T-helper 2 cell treated with Interferon-gamma antibody and Interleukin-4, amounts not matched to agents 5 μg/mL and 100 μg/mL, for 36 hours (primary cell): ENCODE data around the gene TRAPPC12.
A peak's percentile ranks its signal among the peaks of the same experiment; 100 is the strongest.

Experiments used
- DNase-seq: peaks from one replicate; pipeline ENCODE4 v3.0.0; 2021; ENCODE audit warnings: low spot score
- H3K27ac Mint-ChIP-seq: one replicate; pipeline ENCODE4 v1.8.0; 2021; ENCODE audit warnings: mild to moderate bottlenecking, mixed read lengths
- H3K27me3 Mint-ChIP-seq: one replicate; pipeline ENCODE4 v1.8.0; 2021; ENCODE audit warnings: low read depth, mixed read lengths
- H3K36me3 Mint-ChIP-seq: one replicate; pipeline ENCODE4 v1.8.0; 2021; ENCODE audit warnings: low read depth, mixed read lengths
- H3K4me1 Mint-ChIP-seq: one replicate; pipeline ENCODE4 v1.8.0; 2021; ENCODE audit warnings: low read depth, mixed read lengths
- H3K4me3 Mint-ChIP-seq: one replicate; pipeline ENCODE4 v1.8.0; 2022; ENCODE audit warnings: mild to moderate bottlenecking, moderate library complexity, mixed read lengths
- H3K9me3 Mint-ChIP-seq: one replicate; pipeline ENCODE4 v1.8.0; 2021; ENCODE audit warnings: mixed read lengths

TRAPPC12 gene

DNA sequence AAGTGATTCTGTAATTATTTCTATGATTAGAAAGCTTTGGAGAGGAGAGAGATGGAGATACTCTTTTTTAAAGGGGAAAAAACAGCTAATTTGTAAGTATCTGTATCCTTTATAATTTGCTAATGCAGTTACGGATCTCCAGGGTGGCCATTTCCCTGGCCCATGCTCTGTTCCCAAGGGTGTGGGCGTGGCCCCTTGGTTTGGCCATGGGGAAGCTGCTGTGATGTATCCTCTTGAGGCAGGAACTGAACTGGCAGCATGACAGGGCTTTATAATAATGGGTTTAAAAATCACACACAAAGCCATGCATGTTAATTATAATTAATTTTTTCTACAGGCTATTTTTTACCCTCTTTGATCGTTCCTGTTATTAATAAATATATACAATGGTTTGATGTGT lies 27.0 kb downstream of the TRAPPC12 start:
- Mint-ChIP-seq H3K9me3 (no peaks in the 10 kb centered on the region), H3K27ac (no peak overlapping the region), H3K4me1 (no peaks in the 10 kb centered on the region), H3K4me3 (no peak overlapping the region), H3K36me3 (peaks cover 31% of the 10 kb centered on the region), H3K27me3 (no peaks in the 10 kb centered on the region)
- DNase-seq, result no peak

DNA sequence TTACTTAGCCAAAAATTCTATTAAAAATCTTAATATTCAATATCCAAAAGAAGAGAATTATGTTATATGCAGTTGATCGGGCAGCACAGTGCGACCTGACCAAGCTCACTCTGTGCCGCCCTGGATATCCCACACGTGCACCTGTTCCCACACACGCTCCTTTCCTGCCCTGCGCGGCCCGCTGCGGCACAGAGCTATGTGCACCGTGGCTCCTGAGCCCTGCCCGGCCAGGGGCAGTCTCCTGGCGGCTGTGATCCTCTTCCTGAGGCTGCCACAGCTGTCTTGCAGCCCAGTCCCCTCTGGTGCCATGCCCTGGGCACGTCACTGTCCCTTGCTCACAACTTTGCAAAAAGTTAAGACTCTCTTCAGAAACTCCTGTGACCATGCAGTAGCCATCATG lies 29.3 kb downstream of the TRAPPC12 start:
- Mint-ChIP-seq H3K4me1 (no peaks in the 10 kb centered on the region), H3K9me3 (no peaks in the 10 kb centered on the region), H3K27ac (no peak overlapping the region), H3K36me3 (peaks cover 22% of the 10 kb centered on the region), H3K27me3 (no peaks in the 10 kb centered on the region), H3K4me3 (no peak overlapping the region)
- DNase-seq, result no peak

DNA sequence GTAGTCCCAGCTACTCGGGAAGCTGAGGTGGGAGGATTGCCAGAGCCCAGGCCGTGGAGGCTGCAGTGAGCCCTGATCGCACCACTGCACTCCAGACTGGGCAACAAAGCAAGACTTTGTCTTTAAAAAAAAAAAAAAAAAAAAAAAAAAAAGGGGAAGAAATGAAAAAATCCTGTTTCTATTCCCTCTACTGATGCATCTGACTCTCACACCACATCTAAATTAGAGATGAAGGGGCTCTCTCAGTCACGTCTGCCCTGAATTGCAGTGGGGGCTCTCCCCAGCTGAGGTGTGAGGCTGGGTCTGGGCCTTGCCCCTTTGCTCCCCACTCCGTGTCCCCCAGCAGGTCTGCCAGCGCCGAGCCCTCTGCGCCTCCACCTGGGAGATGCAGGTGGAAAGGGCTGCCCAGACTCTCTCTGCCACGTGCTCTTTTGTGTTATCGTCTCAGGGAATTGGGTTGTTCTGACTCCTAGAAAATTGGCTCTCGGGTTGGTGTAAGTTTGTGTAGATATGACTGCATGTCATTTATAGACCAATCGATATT lies 30.2 kb downstream of the TRAPPC12 start:
- H3K4me3 Mint-ChIP-seq, result no peak overlapping the region

DNA sequence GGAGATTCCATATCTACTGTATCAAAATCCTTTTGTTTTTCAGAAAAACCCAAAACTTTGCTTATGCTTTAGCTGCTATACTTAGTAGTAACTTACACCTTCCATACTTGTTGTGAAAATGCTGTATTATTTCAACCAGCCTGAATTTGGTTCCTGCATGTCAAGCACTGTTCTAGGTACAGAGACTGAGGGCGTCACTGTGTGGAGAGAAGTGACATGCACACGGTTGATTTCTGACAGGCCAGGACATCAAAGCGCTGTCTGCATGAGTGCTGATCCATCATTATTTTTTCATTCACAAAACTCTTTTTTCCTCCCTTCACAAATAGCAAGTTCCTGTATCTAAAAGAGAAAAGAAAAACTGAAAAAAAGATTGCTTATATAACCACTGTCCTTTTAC lies 31.6 kb downstream of the TRAPPC12 start:
- Mint-ChIP-seq H3K4me3 (no peak overlapping the region), H3K27ac (no peak overlapping the region), H3K9me3 (no peaks in the 10 kb centered on the region), H3K36me3 (peaks cover 23% of the 10 kb centered on the region), H3K4me1 (no peaks in the 10 kb centered on the region), H3K27me3 (no peaks in the 10 kb centered on the region)
- no peak for DNase-seq

More for the DNA sequence above, 30.2 kb downstream of the TRAPPC12 start:
- no peaks in the 10 kb centered on the region for H3K27me3 Mint-ChIP-seq
- H3K4me1 Mint-ChIP-seq, result no peaks in the 10 kb centered on the region
- H3K36me3 Mint-ChIP-seq, result peaks cover 21% of the 10 kb centered on the region
- no peak overlapping the region for H3K27ac Mint-ChIP-seq
- H3K9me3 Mint-ChIP-seq, result no peaks in the 10 kb centered on the region
- DNase-seq, result no peak

DNA sequence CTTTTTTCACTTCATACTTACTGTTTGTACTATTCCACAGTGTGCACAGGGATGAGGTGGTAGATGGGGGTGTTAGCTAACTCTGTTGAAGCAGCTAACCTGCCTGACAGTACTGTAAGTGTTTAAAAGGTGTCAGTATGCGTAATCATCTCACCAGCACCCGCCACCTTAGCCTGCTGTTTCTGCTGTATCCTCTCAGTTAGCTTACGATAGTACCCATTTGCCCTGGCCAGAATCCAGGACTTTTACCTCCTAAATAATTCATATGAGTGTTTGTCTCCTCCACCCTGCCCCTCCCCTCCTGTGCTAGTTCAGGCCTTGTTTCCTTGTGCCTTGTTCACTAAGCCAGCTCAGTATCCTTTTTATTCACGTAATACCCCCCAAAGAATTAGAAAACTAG lies 34.2 kb downstream of the TRAPPC12 start:
- Mint-ChIP-seq H3K27me3 (no peaks in the 10 kb centered on the region), H3K4me1 (no peaks in the 10 kb centered on the region), H3K36me3 (peaks cover 24% of the 10 kb centered on the region), H3K4me3 (no peak overlapping the region), H3K9me3 (no peaks in the 10 kb centered on the region), H3K27ac (no peak overlapping the region)
- DNase-seq, result no peak

DNA sequence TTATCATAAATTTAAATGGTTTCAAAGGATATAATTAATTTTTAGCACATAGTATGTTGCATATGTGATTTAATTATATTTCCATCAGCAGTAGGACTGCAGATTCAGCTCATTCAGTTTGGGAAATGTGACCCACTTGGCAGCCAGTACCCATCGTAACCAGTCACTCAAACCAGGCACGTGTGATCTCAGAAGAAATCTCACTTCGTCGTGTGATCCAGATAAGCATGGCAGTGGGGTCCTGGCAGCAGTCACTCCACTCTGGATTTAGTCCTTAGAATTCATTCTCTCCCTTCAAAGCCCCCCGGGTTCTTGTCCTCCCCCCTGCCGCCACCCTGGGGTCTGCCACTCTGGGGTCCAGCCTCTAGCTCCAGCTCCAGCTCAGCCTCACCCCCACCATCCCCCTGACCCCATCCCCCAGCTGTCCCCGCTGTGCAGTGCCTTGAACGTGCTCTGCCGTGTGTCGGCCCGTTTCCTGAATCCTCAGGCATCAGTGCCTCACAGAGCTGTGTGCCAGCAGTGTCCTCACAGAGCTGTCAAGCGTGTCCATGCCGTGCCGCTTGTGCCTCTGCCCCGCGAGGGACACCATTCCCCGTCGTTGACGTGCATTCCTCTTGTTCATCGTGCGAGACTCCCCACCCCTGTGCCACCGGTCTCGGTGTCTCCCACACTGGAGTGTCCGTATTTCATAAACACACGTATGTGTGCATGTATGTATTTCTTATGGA lies 34.8 kb downstream of the TRAPPC12 start:
- Mint-ChIP-seq H3K27me3 (no peaks in the 10 kb centered on the region), H3K4me3 (no peak overlapping the region), H3K36me3 (peaks cover 20% of the 10 kb centered on the region), H3K9me3 (no peaks in the 10 kb centered on the region), H3K4me1 (no peaks in the 10 kb centered on the region), H3K27ac (no peak overlapping the region)
- no peak for DNase-seq

DNA sequence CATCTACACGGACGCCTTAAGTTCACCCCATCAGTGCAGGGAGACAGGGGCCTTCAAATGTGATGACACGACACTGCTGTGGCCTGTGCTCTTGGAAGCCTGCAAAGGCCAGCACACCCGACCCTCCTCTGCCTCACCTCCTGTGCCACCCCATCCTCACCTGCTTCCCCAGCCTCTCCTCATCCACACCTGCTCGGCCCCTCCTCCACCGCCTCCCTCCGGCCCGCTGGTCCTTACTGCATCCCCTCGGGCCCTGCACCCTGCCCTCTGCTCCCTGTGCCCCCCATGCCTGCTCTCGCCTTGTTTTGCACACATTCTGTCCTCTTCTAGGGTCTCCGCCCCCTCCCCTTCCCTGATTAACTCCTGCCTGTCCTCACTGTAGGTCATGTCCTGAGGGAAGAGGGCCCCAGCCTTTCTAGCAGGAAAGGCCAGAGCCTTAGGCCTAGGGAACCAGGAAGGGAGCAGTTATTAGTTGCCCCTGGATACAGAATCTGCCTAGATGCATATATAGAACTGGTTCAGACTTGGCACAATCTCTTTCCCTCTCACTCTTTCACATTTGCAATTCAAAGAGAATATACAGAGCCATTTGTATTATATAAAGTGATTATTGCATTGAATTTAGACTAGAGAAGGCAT lies 39.4 kb downstream of the TRAPPC12 start:
- no peak overlapping the region for H3K4me3 Mint-ChIP-seq
- H3K36me3 Mint-ChIP-seq, result peaks cover 21% of the 10 kb centered on the region
- no peak for DNase-seq
- H3K27me3 Mint-ChIP-seq, result no peaks in the 10 kb centered on the region
- H3K9me3 Mint-ChIP-seq, result no peaks in the 10 kb centered on the region
- H3K4me1 Mint-ChIP-seq, result peaks cover 2% of the 10 kb centered on the region
- no peak overlapping the region for H3K27ac Mint-ChIP-seq

DNA sequence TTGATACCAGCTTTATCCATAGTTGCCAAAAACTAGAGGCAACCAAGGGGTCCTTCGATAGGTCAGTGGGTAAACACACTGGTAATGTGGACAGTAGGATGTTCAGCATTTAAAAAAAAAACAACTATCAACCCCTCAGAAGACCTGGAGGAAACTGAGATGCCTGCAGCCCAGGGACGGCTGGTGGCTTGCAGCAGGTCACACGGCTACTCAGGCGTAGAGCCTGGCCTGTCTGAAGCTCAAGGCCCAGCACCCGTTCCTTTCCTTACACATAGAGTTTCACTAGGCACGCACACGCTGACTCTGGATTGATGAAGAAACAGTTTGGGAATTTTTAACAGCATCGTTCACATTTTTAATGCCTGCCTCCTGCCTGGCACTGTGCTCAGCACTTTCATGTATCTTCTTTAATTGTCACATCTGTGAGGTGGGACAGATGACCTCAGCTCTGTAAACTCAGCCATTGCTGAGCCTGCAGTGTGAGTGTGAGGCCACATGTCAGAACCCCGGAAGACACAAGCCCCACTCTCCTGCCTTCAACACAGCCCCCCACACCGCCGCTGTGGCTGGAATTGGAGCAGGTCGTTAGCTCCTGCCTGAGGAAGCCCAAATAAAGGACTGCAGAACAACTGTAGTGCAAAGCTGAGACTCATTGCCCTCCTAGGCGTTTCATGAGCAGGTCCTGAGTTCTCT lies 40.7 kb downstream of the TRAPPC12 start:
- H3K4me3 Mint-ChIP-seq, result no peak overlapping the region
- no peaks in the 10 kb centered on the region for H3K27me3 Mint-ChIP-seq
- peaks cover 2% of the 10 kb centered on the region for H3K4me1 Mint-ChIP-seq
- H3K27ac Mint-ChIP-seq, result no peak overlapping the region
- DNase-seq, result no peak
- no peaks in the 10 kb centered on the region for H3K9me3 Mint-ChIP-seq
- peaks cover 26% of the 10 kb centered on the region for H3K36me3 Mint-ChIP-seq

DNA sequence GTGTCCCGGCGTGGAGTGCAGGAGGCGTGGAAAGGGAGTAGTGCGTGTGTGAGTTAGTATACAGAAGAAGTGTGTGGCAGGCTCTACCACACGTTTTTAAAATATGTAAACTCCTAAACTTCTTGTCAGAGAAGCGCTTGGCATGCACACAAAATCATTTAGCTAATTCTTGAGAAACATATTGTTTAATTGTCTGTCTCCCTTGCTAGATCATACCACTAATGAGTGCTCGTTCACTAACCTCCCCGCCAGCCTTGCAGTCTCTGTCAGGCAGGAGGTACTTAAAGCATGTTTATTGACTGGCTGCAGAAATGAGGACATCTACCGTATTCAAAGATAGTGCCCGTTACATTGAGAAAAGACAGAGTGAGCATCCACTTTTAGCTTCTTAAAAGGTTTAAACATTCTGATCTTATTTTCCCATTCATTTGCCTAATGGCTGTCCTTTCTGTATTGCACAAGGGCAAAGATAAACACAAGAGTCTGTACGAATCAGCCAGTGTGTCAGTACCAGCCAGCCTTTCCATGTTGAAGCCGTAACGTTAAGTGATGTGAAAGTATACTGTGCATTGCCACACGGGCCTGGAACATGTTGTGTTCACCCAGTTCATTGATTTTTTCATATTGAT lies 41.4 kb downstream of the TRAPPC12 start:
- DNase-seq, result no peak
- Mint-ChIP-seq H3K4me3 (no peak overlapping the region), H3K27me3 (no peaks in the 10 kb centered on the region), H3K9me3 (no peaks in the 10 kb centered on the region), H3K4me1 (peaks cover 2% of the 10 kb centered on the region), H3K36me3 (peaks cover 27% of the 10 kb centered on the region), H3K27ac (no peak overlapping the region)

DNA sequence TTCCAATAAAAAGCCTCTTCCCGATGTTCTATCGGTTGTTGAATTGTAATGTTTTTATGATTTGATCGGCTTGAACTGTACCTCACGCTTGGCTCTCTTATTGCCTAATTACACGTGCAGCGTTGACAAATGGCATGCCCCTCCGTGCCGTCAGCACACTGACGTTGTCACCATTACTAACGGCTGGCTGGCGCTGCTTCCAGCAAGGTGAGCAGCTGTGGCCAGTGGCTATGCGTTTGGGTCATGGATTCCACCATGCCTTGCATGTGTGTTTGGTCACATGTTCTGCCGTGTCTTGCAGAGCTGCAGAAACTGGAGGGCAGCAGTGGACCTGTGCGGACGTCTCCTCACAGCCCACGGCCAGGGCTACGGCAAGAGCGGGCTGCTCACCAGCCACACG lies 42.1 kb downstream of the TRAPPC12 start:
- no peak overlapping the region for H3K27ac Mint-ChIP-seq
- H3K9me3 Mint-ChIP-seq, result no peaks in the 10 kb centered on the region
- H3K27me3 Mint-ChIP-seq, result no peaks in the 10 kb centered on the region
- peaks cover 2% of the 10 kb centered on the region for H3K4me1 Mint-ChIP-seq
- no peak for DNase-seq
- H3K4me3 Mint-ChIP-seq, result no peak overlapping the region
- peaks cover 26% of the 10 kb centered on the region for H3K36me3 Mint-ChIP-seq

DNA sequence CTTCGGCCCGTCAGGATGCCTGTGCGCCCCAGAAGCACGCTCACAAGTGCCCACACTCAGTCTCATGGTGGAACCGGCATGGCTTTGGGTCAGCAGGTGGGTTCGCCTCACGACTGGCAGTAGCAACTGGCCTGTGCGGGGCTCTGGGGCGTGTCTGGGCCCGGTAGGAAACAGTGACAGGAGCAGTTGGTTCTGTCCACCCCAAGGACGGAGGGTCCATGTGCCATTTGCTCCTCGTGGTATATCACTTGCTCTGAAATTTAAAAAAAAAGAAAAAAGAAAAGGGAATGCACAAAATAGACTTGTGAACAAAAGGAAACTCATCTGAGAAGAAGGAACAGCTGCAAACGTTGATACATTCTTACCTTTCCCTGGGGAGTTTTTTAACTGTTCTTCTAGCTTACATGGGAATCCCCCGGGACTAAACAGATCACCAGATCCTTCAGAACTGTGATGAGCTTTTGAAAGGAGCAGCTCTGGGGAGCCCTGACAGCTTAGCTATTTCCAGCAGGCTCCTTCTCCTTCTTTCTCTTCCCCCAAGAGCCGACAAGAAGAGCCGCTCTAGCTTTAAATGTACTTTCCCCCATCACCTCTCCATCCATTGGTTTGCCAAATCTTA lies 42.8 kb downstream of the TRAPPC12 start:
- H3K9me3 Mint-ChIP-seq, result no peaks in the 10 kb centered on the region
- DNase-seq, result no peak
- H3K27me3 Mint-ChIP-seq, result no peaks in the 10 kb centered on the region
- peaks cover 2% of the 10 kb centered on the region for H3K4me1 Mint-ChIP-seq
- no peak overlapping the region for H3K27ac Mint-ChIP-seq
- no peak overlapping the region for H3K4me3 Mint-ChIP-seq
- H3K36me3 Mint-ChIP-seq, result peaks cover 26% of the 10 kb centered on the region

DNA sequence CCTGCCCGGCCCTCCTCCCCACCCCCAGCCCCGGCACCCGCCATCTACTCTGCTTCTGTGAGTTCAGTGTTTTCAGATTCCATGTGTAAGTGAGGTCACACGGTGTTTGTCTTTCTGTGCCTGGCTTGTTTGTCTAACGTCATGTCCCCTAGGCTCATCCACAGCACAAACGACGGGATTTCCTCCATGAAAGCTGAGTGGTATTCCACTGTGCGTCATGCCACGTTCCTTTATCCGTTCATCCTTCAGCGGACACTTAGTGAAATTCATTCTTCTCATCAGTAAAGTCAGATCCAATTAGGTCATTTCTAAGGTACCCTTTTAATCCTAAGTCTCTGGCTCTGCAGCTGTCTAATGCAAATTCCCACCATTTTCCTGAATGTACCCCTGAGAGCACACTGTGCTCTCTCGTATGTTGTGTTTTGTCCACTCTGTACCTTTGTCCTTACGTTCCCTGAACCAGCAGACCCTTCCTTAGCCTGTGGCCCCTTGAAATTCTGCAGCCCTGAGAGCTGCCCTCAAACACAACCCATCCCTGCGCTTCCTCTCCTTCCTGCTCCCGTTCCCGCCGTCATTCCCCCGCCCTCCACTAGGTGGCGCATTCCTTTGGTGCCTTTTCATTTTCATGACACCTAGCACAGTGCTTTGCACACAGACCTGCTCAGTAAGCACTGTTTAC lies 44.1 kb downstream of the TRAPPC12 start:
- DNase-seq, result peak; percentile 52
- Mint-ChIP-seq H3K27me3 (no peaks in the 10 kb centered on the region), H3K4me1 (peaks cover 2% of the 10 kb centered on the region), H3K4me3 (no peak overlapping the region), H3K9me3 (no peaks in the 10 kb centered on the region), H3K27ac (no peak overlapping the region), H3K36me3 (peaks cover 28% of the 10 kb centered on the region)

DNA sequence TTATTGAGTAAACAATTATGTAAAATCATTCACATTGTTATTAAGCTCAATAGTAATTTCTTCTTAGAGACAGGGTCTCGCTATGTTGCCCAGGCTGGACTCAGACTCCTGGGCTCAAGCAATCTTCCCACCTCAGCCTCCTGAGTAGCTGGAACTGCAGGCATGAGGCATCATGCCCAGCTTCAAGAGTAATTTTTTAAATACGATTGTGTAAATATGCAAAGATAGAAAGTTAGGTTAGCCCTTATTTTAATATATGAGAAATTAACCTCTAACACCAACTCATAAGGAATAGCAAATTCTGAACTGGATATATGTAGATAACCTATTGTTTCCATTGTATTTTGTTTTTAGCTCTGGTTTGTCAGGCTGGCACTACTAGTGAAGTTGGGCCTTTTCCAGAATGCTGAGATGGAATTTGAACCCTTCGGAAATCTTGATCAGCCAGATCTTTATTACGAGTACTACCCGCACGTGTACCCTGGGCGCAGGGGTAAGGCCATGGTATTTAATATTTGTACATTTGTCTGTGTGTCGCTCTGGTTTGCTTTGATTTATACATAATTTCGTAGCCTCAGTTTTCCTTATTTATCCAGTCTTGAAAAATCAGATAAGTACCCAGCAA lies 44.8 kb downstream of the TRAPPC12 start:
- Mint-ChIP-seq H3K27me3 (no peaks in the 10 kb centered on the region), H3K27ac (no peak overlapping the region), H3K4me1 (peaks cover 2% of the 10 kb centered on the region), H3K9me3 (no peaks in the 10 kb centered on the region), H3K36me3 (peaks cover 30% of the 10 kb centered on the region), H3K4me3 (no peak overlapping the region)
- DNase-seq, result no peak
